Neural progenitor cell (in vitro differentiated cells): ENCODE results near the gene TRABD2B.

Experiments used
- CTCF ChIP-seq: fragments of 200-600 bp; sonication (generic); IDR thresholded peaks from 2 replicates; pipeline ENCODE4 v1.5.1; 2017; ENCODE audit warnings: antibody characterized with exemption, mild to moderate bottlenecking
- EZH2 ChIP-seq: fragments of 200-600 bp; sonication (generic); IDR thresholded peaks from 2 replicates; pipeline ENCODE4 v1.6.1; 2017; ENCODE audit warnings: antibody characterized with exemption, mild to moderate bottlenecking, moderate library complexity
- EZH2phosphoT487 ChIP-seq: fragments of 200-600 bp; sonication (generic); IDR thresholded peaks from 2 replicates; pipeline ENCODE4 v1.6.1; 2017; ENCODE audit warnings: antibody characterized with exemption

GRCh38 chr1:47935856-47936255 is 61.3 kb downstream of the TRABD2B start:
- TF ChIP-seq CTCF (no peak), EZH2 (no peak), EZH2phosphoT487 (no peak)
